LNCaP clone FGC (cell line): ENCODE measurements around the gene COMP.

Experiments used
- DNase-seq: peaks from one replicate; pipeline ENCODE4 v3.0.0-alpha.2; 2011; ENCODE audit warnings: low read depth
- H3K4me3 ChIP-seq: 2 replicates; pipeline ENCODE4 v1.5.1; 2011; ENCODE audit warnings: mild to moderate bottlenecking, low read depth, low read length, control low read depth
- CTCF ChIP-seq: IDR thresholded peaks from 2 replicates; pipeline ENCODE4 v1.5.1; 2012; ENCODE audit warnings: mild to moderate bottlenecking; ENCODE audit not compliant: control insufficient read depth, insufficient read depth; ENCODE audit errors: extremely low read depth

COMP gene

DNA sequence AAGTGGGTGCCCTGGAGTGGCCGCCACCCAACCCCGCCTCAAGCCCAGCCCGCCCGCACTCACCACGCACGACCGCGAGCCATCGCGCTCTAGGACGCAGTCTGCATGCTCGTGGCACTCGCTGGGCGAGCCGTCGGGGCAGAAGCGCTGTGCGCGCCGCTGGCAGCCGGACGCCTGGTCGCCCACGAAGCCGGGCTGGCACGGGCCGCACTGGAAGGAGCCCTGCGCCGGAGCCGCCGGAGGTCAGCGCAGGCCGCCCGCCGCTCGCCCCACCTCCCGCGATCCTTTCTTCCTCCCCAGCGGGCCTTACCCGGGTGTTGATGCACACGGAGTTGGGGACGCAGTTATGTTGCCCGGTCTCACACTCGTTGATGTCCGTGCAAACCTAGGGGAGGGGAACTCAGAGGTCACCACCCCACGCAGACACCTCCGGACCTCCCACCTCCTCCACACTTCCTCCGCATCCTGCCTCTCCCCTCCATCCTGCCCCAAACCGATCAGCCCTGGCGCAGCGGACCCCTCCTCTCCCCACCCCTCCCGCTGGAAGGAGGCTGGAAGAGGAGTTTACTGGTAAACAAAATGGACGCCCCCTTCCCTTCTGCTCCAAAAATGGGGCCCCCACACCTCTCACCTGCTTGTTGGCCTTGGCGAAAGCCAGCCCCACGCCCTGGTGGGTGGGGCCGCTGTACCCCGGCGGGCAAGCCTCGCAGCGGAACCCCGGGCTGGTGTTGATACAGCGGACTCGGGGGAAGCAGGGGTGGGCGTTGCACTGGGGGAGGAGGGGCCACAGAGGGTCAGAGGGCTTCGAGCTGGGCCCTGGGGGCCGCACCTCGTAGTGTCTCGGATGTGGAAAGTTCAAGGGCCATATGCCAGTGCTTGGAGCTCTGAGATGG, 2.3 kb downstream of the COMP start:
- no peak for DNase-seq
- no peak for TF ChIP-seq CTCF
- H3K4me3 ChIP-seq, result no peak overlapping the region

GRCh38 chr19:18785179-18786124, 5.7 kb downstream of the COMP start:
- no peak for DNase-seq
- TF ChIP-seq CTCF, result no peak
- no peak overlapping the region for H3K4me3 ChIP-seq

DNA sequence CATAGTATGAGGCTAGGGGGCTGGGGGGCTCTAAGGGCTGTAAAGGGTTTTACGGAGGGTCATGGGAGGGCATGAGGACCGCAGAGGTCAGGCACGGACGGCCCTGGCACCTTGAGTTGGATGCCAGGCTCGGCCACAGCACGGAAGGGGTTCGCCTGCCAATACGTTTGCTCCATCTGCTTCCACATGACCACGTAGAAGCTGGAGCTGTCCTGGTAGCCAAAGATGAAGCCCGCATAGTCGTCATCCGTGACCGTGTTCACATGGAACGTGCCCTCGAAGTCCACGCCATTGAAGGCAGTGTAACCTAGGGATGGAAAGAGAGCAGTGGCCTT, 6.4 kb downstream of the COMP start:
- no peak overlapping the region for H3K4me3 ChIP-seq
- no peak for DNase-seq
- TF ChIP-seq CTCF, result no peak

- H3K4me3 ChIP-seq, result no peak overlapping the region
- no peak for DNase-seq
- TF ChIP-seq CTCF, result no peak
Observed at GRCh38 chr19:18783958-18784785, 6.9 kb downstream of the COMP start.

GRCh38 chr19:18782559-18783225, 8.4 kb downstream of the COMP start:
- DNase-seq, result no peak
- TF ChIP-seq CTCF, result no peak
- H3K4me3 ChIP-seq, result no peak overlapping the region

GRCh38 chr19:18781885-18782527, 9.1 kb downstream of the COMP start:
- no peak overlapping the region for H3K4me3 ChIP-seq
- no peak for DNase-seq
- no peak for TF ChIP-seq CTCF
